ENCODE data around the gene CAMK2A. TPM values are rescaled to one million over a fixed set of nuclear protein-coding genes. Genes with fewer than 3 reads are reported as not detected.
"Not testable (repeated sequence)": the region's sequence is repeated elsewhere in the genome, so short reads cannot be mapped to it uniquely, and the experiment has no call there.

CAMK2A gene
- total RNA-seq, 3 donors from 2014 or later = 0.46 to 3.0 (median 0.93) TPM

- H3K36me3 ChIP-seq (ENCODE audit: low read depth) = no peaks in the 10 kb centered on the region
- H3K4me3 ChIP-seq = no peak overlapping the region
- H3K9me3 ChIP-seq = no peaks in the 10 kb centered on the region
- H3K4me1 ChIP-seq (ENCODE audit: low read depth) = no peaks in the 10 kb centered on the region
- ATAC-seq (no peak), DNase-seq (no peak)
- intact Hi-C loops (cut with DNase I, micrococcal nuclease) = no loop called here
- TF ChIP-seq, protein P1, sequence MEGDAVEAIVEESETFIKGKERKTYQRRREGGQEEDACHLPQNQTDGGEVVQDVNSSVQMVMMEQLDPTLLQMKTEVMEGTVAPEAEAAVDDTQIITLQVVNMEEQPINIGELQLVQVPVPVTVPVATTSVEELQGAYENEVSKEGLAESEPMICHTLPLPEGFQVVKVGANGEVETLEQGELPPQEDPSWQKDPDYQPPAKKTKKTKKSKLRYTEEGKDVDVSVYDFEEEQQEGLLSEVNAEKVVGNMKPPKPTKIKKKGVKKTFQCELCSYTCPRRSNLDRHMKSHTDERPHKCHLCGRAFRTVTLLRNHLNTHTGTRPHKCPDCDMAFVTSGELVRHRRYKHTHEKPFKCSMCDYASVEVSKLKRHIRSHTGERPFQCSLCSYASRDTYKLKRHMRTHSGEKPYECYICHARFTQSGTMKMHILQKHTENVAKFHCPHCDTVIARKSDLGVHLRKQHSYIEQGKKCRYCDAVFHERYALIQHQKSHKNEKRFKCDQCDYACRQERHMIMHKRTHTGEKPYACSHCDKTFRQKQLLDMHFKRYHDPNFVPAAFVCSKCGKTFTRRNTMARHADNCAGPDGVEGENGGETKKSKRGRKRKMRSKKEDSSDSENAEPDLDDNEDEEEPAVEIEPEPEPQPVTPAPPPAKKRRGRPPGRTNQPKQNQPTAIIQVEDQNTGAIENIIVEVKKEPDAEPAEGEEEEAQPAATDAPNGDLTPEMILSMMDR (IDR thresholded peaks at IDR 0.05) = no peak
Measured at GRCh38 chr5:150249744-150250143, 39.8 kb downstream of the CAMK2A start.

DNA sequence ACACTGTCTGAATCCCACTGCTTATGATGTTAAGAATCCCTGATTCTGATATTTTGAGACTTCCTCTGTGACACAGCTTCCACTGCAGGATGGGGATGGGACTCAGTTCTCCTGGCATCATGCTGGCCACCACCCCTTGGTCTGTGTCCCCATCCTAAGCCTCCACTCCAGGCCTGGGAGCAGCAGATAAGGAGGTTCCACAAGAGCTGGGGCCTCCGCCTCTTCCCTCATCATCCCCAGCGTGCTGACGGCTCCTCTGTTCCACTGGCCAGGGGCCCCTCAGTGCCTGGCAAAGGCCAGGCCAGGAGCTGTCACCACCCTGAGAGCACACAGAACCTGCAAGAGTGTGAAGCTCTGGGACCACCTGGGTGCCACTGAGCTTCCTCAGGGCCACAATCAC, 40.6 kb downstream of the CAMK2A start:
- intact Hi-C loops (cut with DNase I, micrococcal nuclease) = no loop called here
- Histone ChIP-seq H3K4me1 (ENCODE audit: low read depth) (no peaks in the 10 kb centered on the region), H3K4me3 (no peak overlapping the region), H3K9me3 (no peaks in the 10 kb centered on the region), H3K36me3 (ENCODE audit: low read depth) (no peaks in the 10 kb centered on the region)
- no peak for ATAC-seq
- TF ChIP-seq, protein P1 (IDR thresholded peaks at IDR 0.05) = no peak
- no peak for DNase-seq

DNA sequence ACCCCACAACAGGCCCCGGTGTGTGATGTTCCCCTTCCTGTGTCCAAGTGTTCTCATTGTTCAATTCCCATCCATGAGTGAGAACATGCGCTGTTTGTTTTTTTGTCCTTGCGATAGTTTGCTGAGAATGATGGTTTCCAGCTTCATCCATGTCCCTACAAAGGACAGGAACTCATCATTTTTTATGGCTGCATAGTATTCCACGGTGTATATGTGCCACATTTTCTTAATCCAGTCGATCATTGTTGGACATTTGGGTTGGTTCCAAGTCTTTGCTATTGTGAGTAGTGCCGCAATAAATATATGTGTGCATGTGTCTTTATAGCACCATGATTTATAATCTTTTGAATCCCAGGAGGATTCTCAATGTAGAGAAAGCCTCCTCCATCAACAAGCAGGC, 41.1 kb downstream of the CAMK2A start:
- H3K9me3 ChIP-seq; intact Hi-C loops (cut with DNase I, micrococcal nuclease); H3K4me1 ChIP-seq (ENCODE audit: low read depth); H3K36me3 ChIP-seq (ENCODE audit: low read depth); DNase-seq; H3K4me3 ChIP-seq; ATAC-seq: not testable (repeated sequence)

DNA sequence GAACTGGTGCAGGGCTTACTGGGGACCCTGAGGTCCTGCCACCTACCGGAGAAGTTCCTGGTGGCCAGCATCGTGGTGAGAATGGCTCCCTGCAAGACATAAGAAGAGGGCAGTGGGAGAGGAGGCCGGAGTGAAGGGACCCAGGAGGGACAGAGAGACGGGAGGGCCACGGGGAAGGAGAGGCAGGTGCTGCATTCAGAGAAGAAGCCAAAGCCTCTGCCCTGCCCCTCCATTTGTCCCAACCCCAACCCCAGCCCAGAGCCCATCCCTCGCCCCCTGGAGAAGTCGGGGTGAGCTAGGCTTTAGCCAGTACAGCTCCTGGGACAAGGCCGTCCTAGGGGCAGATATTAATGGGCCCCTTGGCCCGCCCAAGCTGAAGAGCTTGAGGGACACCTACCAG, 41.8 kb downstream of the CAMK2A start:
- no peak for ATAC-seq
- intact Hi-C loops (cut with DNase I, micrococcal nuclease) = no loop called here

DNA sequence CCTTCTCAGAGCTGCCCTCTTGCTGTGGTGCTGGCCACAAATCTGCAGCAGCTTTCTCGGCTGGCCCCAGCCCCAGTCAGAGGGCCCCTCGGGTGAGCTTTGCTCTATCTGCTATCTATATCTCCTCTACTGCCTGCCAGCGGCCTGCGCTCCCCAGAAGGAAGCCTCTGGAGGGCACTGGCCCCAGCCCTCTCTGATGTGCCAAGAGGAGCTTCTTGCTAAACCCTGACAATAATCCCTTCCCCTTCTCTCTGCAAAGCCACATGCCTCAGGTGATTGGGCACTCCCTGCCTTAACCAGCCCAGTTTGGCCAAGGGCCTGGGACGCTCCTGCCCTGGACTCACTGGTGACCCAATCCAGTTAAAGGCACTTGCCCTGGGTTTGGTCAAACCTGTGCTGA, 42.7 kb downstream of the CAMK2A start:
- Histone ChIP-seq H3K4me3 (no peak overlapping the region), H3K9me3 (no peaks in the 10 kb centered on the region), H3K4me1 (ENCODE audit: low read depth) (no peaks in the 10 kb centered on the region), H3K36me3 (ENCODE audit: low read depth) (no peaks in the 10 kb centered on the region)
- no peak for DNase-seq
- TF ChIP-seq, protein P1 (IDR thresholded peaks at IDR 0.05) = no peak
- intact Hi-C loops (cut with DNase I, micrococcal nuclease) = no loop called here
- ATAC-seq = no peak

More for the DNA sequence above, 41.8 kb downstream of the CAMK2A start:
- H3K4me1 ChIP-seq (ENCODE audit: low read depth) = no peaks in the 10 kb centered on the region
- no peaks in the 10 kb centered on the region for H3K9me3 ChIP-seq
- TF ChIP-seq, protein P1 (IDR thresholded peaks at IDR 0.05) = no peak
- H3K4me3 ChIP-seq = no peak overlapping the region
- H3K36me3 ChIP-seq (ENCODE audit: low read depth) = no peaks in the 10 kb centered on the region
- DNase-seq = no peak

DNA sequence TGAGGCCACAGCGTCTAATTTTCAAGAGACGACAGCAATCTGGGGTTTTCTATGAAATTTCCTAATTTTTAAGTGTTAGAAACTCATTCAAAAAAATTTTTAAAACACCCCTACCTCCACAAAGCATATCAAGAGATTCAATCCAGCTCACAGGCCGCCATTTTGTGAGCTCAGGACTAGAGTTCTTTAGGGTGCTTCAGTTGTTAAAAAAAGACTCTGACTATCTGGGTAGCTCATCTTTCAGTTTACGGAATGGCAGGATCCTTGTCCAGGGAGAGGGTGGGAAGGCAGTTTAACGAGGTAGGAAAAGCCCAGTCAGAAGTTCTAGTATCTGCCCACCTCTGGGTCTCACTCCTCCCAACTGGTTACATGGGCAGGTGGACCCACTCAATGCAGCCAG, 43.1 kb downstream of the CAMK2A start:
- TF ChIP-seq, protein P1 (IDR thresholded peaks at IDR 0.05) = no peak
- Histone ChIP-seq H3K4me3 (no peak overlapping the region), H3K36me3 (ENCODE audit: low read depth) (no peaks in the 10 kb centered on the region), H3K9me3 (no peaks in the 10 kb centered on the region), H3K4me1 (ENCODE audit: low read depth) (no peaks in the 10 kb centered on the region)
- no peak for ATAC-seq
- intact Hi-C loops (cut with DNase I, micrococcal nuclease) = no loop called here
- DNase-seq = no peak
